Mucosa of descending colon (tissue), 3 donors: Measurements from ENCODE around the gene SH3TC1. TPM values are rescaled to one million over a fixed set of nuclear protein-coding genes. Genes with fewer than 3 reads are reported as not detected.

ENCODE experiments used
- ATAC-seq: fragments of 200-7000 bp; cut with Tn5 transposase; one replicate; pipeline ENCODE4 v1.9.1; 2020; ENCODE audit warnings: mild to moderate bottlenecking, moderate library complexity
- DNase-seq, 3 donors: peaks; one replicate each; pipeline ENCODE4 v3.0.0-alpha.2; 2020
- H3K36me3 ChIP-seq: fragments of 200-600 bp; one replicate; pipeline ENCODE4 v1.8.0; 2021; ENCODE audit warnings: low read depth, mild to moderate bottlenecking
- H3K4me1 ChIP-seq: fragments of 200-600 bp; one replicate; pipeline ENCODE4 v1.8.0; 2021; ENCODE audit warnings: low read depth, mild to moderate bottlenecking
- H3K4me3 ChIP-seq: fragments of 200-600 bp; one replicate; pipeline ENCODE4 v1.8.0; 2021; ENCODE audit warnings: mild to moderate bottlenecking
- H3K9me3 ChIP-seq: fragments of 200-600 bp; one replicate; pipeline ENCODE4 v1.8.0; 2021; ENCODE audit warnings: mild to moderate bottlenecking
- intact Hi-C, 2 donors: fragments of 100-400 bp; cut with DNase I in 1 of 2; cut with micrococcal nuclease in 1 of 2; formaldehyde crosslinking; loops; one replicate each; pipeline versions ENCODE4 v1.11.0 to v1.11.1; 2022; cut with DNase I, micrococcal nuclease
- total RNA-seq, 3 donors: library from RNA; stranded (reverse); fragmentation: NEBNext Ultra II Directional in 2 of 3; extraction: Animal tissue kit (Norgen Biotek cat#: 25700) in 2 of 3; gene quantifications; one replicate each; pipeline versions ENCODE4 v1.2.1 to v1.2.4, GENCODE V29; 2021 to 2023
- TF ChIP-seq, protein P1 (sequence below): fragments of 200-600 bp; IDR thresholded peaks from one replicate; pipeline ENCODE4 v1.8.0; 2022; ENCODE audit warnings: antibody characterized with exemption, mild to moderate bottlenecking
- donor health status: DM: no; HTN: no; CAD: no; lungs with moderate emphysema.
- donor health status: DM: no; HTN: no; CAD: no.
- donor health status: DM: no; HTN: yes; CAD: no.

Gene SH3TC1
- total RNA-seq, 3 donors from 2014 or later = 10.3 to 13.6 (median 11.7) TPM

DNA sequence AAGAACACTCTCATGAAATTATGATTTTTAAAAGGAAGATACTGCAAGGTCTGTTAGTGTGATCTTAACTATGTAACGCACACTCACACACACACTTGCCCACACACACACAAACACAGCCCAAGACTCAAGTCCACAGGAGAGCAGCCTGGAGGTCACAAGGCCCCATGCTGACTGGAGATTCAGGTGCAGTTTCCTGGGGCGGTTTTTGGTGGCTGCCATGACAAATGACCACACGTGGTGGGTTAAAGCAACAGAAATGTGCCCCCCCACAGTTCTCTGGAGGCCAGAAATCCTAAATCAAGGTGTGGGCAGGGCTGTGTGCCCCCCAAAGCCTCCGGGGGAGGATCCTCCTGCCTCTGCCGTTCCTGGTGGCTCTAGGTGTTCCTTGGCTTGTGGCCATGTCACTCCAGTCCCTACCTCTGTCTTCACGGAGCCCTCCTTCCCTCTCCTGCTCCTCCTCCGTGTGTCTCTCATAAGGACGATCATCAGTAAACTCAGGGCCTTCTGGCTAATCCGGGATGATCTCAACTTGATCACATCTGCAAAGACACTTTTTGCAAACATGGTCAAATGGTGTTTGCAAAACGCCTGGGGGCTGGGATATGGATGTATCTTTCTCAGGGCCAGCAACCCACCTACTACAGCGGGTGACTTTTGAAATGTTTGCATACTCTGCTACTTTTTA lies 60.8 kb downstream of the SH3TC1 start:
- DNase-seq (no peak), ATAC-seq (no peak)
- TF ChIP-seq, protein P1, sequence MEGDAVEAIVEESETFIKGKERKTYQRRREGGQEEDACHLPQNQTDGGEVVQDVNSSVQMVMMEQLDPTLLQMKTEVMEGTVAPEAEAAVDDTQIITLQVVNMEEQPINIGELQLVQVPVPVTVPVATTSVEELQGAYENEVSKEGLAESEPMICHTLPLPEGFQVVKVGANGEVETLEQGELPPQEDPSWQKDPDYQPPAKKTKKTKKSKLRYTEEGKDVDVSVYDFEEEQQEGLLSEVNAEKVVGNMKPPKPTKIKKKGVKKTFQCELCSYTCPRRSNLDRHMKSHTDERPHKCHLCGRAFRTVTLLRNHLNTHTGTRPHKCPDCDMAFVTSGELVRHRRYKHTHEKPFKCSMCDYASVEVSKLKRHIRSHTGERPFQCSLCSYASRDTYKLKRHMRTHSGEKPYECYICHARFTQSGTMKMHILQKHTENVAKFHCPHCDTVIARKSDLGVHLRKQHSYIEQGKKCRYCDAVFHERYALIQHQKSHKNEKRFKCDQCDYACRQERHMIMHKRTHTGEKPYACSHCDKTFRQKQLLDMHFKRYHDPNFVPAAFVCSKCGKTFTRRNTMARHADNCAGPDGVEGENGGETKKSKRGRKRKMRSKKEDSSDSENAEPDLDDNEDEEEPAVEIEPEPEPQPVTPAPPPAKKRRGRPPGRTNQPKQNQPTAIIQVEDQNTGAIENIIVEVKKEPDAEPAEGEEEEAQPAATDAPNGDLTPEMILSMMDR = no peak
- intact Hi-C loops = no loop called here
- Histone ChIP-seq H3K4me3 (no peak overlapping the region), H3K4me1 (no peaks in the 10 kb centered on the region), H3K36me3 (no peaks in the 10 kb centered on the region), H3K9me3 (no peaks in the 10 kb centered on the region)

DNA sequence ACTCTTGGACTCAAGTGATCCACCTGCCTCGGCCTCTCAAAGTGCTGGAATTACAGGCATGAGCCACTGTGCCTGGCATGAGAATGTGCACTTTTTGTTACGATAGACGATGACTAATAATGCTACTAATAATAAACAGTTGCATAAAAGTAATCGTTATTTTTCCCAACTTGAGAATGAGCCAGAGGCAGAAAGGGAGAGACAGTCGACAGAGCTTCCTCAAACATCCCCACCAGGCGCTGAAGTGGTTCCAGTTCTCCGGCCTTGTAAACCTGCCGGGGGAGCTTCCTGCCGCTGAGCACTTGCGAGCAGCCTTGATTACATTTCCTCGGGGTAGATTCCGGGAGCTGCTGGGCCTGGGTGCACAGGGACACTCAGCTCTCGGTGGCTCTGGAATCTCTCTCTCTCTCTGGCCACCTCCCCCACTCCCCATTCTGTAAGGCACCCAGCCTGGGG lies 61.6 kb downstream of the SH3TC1 start:
- TF ChIP-seq, protein P1 = no peak
- H3K4me3 ChIP-seq = no peak overlapping the region
- no peaks in the 10 kb centered on the region for H3K9me3 ChIP-seq
- no peaks in the 10 kb centered on the region for H3K36me3 ChIP-seq
- H3K4me1 ChIP-seq = no peaks in the 10 kb centered on the region
- DNase-seq = no peak
- intact Hi-C loops = no loop called here
- ATAC-seq = no peak

DNA sequence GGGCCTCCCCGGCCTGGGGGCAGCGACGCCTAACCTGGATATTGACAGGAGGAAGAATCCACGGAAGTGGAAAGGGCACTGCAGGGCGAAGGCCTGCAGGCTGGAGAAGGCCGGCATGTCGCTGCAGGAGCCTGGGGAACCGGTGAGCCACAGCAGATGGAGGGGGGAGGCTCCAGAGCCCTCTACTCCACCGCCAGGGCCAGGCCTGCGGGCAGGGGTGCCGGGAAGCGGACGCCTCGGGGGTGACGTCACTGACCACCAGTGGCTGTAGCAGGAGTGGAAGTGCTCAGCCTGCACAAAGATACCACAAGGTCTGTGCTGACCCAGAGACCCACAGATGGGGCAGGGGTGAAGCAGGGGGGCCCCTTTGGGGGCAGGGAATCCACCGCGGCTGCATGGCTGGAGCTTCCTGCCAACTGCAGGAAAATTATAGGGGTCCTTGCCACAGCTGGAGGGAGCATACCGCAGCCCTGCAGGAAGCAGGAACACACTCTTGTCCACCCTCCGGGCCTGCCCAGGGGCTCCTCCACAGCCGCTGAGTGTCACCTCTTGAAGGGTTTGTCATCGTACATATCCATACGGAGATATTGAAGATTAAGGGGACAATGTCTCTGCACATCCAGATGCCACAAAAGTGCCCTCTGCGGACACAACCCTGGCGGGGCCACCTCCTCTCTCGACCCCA lies 62.9 kb downstream of the SH3TC1 start:
- intact Hi-C loops = no loop called here
- Histone ChIP-seq H3K4me1 (no peaks in the 10 kb centered on the region), H3K9me3 (no peaks in the 10 kb centered on the region), H3K36me3 (no peaks in the 10 kb centered on the region), H3K4me3 (no peak overlapping the region)
- TF ChIP-seq, protein P1 = no peak
- DNase-seq = no peak
- peak; percentile 12 for ATAC-seq

DNA sequence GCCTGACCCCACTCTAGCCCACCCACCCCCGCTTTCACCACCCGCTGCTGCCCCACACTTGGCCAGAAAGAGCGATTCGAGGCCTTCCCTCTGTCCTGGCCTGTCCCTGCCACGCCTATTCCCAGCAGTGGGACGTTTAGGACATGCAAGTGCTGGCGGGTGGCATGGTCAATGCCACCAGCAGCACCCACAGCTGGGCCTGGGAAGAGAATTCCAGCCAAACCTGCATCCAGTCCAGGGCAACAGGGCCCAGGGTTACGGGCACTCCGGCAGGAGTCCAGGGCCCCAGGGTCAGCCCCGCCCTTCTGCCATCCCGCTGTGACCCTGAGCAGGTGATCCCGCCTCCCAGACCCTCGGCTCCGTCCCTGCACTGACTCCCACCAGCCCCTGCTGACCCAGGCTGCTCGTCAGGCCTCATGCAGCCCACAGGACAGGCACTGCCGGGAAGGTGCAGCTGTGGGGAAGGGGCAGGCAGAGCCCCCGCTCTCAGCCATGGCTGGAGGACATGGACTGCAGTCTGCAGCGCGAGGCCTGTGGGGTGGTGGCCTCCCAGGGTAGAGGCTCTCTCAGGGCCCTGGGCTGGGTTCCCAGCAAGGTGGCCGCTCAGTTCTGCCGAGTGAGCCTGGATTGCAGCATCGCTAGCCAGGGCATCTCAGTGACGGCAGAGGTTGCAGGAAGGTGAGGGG lies 63.7 kb downstream of the SH3TC1 start:
- Histone ChIP-seq H3K4me1 (no peaks in the 10 kb centered on the region), H3K36me3 (no peaks in the 10 kb centered on the region), H3K9me3 (no peaks in the 10 kb centered on the region), H3K4me3 (no peak overlapping the region)
- ATAC-seq = no peak
- TF ChIP-seq, protein P1 = no peak
- DNase-seq = no peak
- intact Hi-C loops = no loop called here

DNA sequence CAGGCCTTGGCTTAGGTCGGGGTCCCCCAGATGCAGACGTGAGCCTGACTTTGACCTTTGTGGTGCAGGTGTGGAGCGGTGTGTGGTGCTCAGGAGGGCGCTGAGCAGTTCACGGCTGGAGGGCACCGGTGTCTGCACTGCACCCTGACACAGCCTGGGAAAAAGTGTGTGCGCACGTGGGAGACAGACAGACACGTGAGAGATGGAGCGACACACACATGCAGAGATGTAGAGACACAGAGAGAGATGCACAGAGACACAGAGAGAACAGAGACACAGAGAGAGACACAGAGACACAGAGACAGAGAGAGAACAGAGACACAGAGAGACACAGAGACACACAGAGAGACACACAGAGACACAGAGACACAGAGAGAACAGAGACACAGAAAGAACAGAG lies 64.3 kb downstream of the SH3TC1 start:
- intact Hi-C loops = no loop called here
- H3K4me1 ChIP-seq = no peaks in the 10 kb centered on the region
- TF ChIP-seq, protein P1 = no peak

More for the DNA sequence above, 64.3 kb downstream of the SH3TC1 start:
- no peaks in the 10 kb centered on the region for H3K9me3 ChIP-seq
- ATAC-seq (no peak), DNase-seq (no peak)
- no peaks in the 10 kb centered on the region for H3K36me3 ChIP-seq
- no peak overlapping the region for H3K4me3 ChIP-seq
